ENCODE data around the gene KAT6B.

Gene KAT6B

GRCh38 chr10:75058161-75058560 lies 231.8 kb downstream of the KAT6B start:
- H3K9me3 Mint-ChIP-seq: no peaks in the 10 kb centered on the region
- no peak overlapping the region for H3K27ac Mint-ChIP-seq
- H3K4me1 Mint-ChIP-seq: no peaks in the 10 kb centered on the region
- no peaks in the 10 kb centered on the region for H3K36me3 Mint-ChIP-seq
- no peak overlapping the region for H3K4me3 Mint-ChIP-seq
- H3K27me3 Mint-ChIP-seq: no peaks in the 10 kb centered on the region

- no peak overlapping the region for H3K4me3 Mint-ChIP-seq
- no peaks in the 10 kb centered on the region for H3K9me3 Mint-ChIP-seq
- no peaks in the 10 kb centered on the region for H3K4me1 Mint-ChIP-seq
- no peaks in the 10 kb centered on the region for H3K36me3 Mint-ChIP-seq
- H3K27me3 Mint-ChIP-seq: no peaks in the 10 kb centered on the region
- H3K27ac Mint-ChIP-seq: no peak overlapping the region
Observed at GRCh38 chr10:75061709-75062505, 235.5 kb downstream of the KAT6B start.

- Mint-ChIP-seq H3K27ac (no peak overlapping the region), H3K27me3 (no peaks in the 10 kb centered on the region), H3K36me3 (no peaks in the 10 kb centered on the region), H3K4me3 (no peak overlapping the region), H3K4me1 (no peaks in the 10 kb centered on the region), H3K9me3 (no peaks in the 10 kb centered on the region)
Observed at GRCh38 chr10:75062506-75063299, 236.3 kb downstream of the KAT6B start.

GRCh38 chr10:75063461-75064230 lies 237.2 kb downstream of the KAT6B start:
- Mint-ChIP-seq H3K27me3 (no peaks in the 10 kb centered on the region), H3K4me1 (no peaks in the 10 kb centered on the region), H3K36me3 (no peaks in the 10 kb centered on the region), H3K27ac (no peak overlapping the region), H3K4me3 (no peak overlapping the region), H3K9me3 (no peaks in the 10 kb centered on the region)

DNA sequence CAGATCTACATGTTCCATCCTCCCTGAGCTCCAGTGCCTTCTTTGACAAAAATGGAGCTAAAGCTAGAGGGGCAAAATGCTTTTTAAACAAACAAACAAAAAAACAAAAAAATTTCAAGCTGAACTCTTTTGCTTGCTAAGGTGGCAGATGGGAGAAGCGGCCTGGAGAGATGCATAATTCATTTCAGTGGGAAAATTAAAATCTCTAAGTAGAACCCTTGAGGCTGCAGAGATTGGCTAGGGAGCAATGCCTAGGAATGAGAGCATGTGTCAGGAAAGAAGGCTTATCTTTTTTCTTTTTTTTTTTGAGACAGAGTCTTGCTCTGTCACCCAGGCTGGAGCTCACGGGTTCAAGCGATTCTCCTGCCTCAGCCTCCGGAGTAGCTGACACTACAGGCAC lies 238.7 kb downstream of the KAT6B start:
- Mint-ChIP-seq H3K9me3 (no peaks in the 10 kb centered on the region), H3K4me1 (no peaks in the 10 kb centered on the region)

DNA sequence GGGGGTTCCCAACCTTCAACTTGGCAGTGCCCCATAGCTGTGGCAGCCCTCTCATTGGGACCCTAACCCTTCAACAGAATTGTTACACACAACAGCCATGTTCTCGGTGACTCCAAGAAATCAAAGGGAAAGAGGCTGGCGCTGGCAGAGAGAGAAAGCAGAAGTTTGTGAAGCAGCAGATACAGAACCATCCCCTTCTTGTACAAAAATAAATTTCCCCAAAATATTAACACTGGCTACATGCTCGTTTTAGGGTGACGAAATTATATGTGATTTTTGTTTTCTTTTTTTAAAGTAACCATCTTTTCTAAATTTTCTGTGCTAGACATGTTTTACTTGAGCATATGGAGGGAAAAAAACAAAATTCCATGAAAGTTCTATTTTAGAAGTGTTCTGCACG lies 239.9 kb downstream of the KAT6B start:
- Mint-ChIP-seq H3K36me3 (no peaks in the 10 kb centered on the region), H3K4me1 (no peaks in the 10 kb centered on the region), H3K27me3 (no peaks in the 10 kb centered on the region), H3K9me3 (no peaks in the 10 kb centered on the region), H3K27ac (no peak overlapping the region), H3K4me3 (no peak overlapping the region)

More for the DNA sequence above, 238.7 kb downstream of the KAT6B start:
- H3K27me3 Mint-ChIP-seq: no peaks in the 10 kb centered on the region
- no peaks in the 10 kb centered on the region for H3K36me3 Mint-ChIP-seq
- H3K4me3 Mint-ChIP-seq: no peak overlapping the region
- no peak overlapping the region for H3K27ac Mint-ChIP-seq

DNA sequence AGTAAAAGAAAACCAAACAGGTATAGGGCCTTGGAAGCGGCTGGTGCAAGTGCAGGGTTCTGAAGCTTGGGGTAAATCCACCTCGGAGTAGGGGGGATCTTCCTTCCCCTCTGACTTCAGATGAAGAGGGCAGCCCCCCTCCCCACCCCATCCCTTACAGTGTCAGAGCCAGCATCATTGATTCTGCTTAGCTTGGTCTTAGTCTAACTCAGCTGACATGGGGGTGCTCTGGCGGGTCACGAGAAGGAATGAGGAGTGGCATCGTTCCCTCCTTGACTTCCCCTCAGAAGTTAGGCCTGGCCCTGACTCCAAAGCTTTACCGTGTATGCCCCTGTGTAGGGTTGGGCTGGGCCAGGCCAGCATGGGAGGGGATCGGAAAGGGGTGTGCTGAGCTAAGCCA lies 240.9 kb downstream of the KAT6B start:
- no peaks in the 10 kb centered on the region for H3K36me3 Mint-ChIP-seq
- no peak overlapping the region for H3K4me3 Mint-ChIP-seq
- H3K27me3 Mint-ChIP-seq: no peaks in the 10 kb centered on the region
- H3K4me1 Mint-ChIP-seq: no peaks in the 10 kb centered on the region
- H3K9me3 Mint-ChIP-seq: no peaks in the 10 kb centered on the region
- no peak overlapping the region for H3K27ac Mint-ChIP-seq

- no peaks in the 10 kb centered on the region for H3K9me3 Mint-ChIP-seq
Observed at GRCh38 chr10:75068523-75068922, 242.1 kb downstream of the KAT6B start.

DNA sequence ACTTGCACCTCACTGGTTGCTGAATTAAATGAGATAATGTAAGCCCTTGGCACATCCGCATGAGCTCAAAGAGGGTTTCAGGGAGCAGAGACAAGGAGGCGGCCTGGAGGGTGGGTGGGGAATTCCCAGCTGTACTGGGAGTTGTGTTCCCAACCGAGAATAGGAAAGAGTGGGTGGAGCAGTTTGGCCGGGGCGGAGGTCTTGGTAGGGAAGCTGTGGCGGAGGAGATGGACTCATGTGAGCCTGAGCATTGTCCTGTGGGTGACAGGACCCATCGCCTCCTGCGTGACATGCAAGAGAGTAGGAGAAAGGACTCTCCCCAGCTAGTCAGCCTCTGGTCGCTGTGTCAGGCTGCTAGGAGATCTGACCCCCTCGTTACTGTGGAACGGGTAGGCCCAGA lies 244.1 kb downstream of the KAT6B start:
- Mint-ChIP-seq H3K9me3 (no peaks in the 10 kb centered on the region), H3K27ac (no peak overlapping the region), H3K36me3 (no peaks in the 10 kb centered on the region), H3K27me3 (no peaks in the 10 kb centered on the region), H3K4me3 (no peak overlapping the region), H3K4me1 (no peaks in the 10 kb centered on the region)

More at GRCh38 chr10:75068523-75068922, 242.1 kb downstream of the KAT6B start:
- Mint-ChIP-seq H3K4me3 (no peak overlapping the region), H3K36me3 (no peaks in the 10 kb centered on the region), H3K4me1 (no peaks in the 10 kb centered on the region), H3K27me3 (no peaks in the 10 kb centered on the region), H3K27ac (no peak overlapping the region)

- H3K27ac Mint-ChIP-seq: no peak overlapping the region
- H3K4me1 Mint-ChIP-seq: no peaks in the 10 kb centered on the region
Observed at GRCh38 chr10:75070961-75071428, 244.6 kb downstream of the KAT6B start.

DNA sequence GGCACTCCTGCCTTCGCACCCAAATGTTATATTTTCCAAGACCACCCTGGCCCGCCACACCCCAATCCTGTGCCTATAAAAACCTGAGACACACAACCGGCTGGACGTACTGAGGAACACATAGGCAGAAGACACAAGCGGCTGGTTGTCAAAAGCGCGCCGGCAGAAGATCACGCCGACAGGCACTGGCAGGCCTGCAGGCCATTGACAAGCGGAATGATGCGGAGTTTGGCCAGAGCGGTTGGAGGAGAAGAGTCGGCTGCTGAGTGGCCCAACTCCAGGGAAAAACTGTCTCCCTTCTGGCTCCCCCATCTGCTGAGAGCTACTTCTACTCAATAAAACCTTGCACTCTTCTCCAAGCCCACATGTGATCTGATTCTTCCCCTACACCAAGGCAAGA lies 245.4 kb downstream of the KAT6B start:
- no peaks in the 10 kb centered on the region for H3K4me1 Mint-ChIP-seq
- no peaks in the 10 kb centered on the region for H3K36me3 Mint-ChIP-seq
- no peaks in the 10 kb centered on the region for H3K9me3 Mint-ChIP-seq
- H3K4me3 Mint-ChIP-seq: no peak overlapping the region
- no peak overlapping the region for H3K27ac Mint-ChIP-seq
- no peaks in the 10 kb centered on the region for H3K27me3 Mint-ChIP-seq

More at GRCh38 chr10:75070961-75071428, 244.6 kb downstream of the KAT6B start:
- H3K9me3 Mint-ChIP-seq: no peaks in the 10 kb centered on the region
- no peaks in the 10 kb centered on the region for H3K27me3 Mint-ChIP-seq
- no peaks in the 10 kb centered on the region for H3K36me3 Mint-ChIP-seq
- no peak overlapping the region for H3K4me3 Mint-ChIP-seq

- Mint-ChIP-seq H3K36me3 (no peaks in the 10 kb centered on the region), H3K9me3 (no peaks in the 10 kb centered on the region), H3K4me1 (no peaks in the 10 kb centered on the region), H3K27ac (no peak overlapping the region), H3K4me3 (no peak overlapping the region), H3K27me3 (no peaks in the 10 kb centered on the region)
Observed at GRCh38 chr10:75072727-75073126, 246.3 kb downstream of the KAT6B start.

DNA sequence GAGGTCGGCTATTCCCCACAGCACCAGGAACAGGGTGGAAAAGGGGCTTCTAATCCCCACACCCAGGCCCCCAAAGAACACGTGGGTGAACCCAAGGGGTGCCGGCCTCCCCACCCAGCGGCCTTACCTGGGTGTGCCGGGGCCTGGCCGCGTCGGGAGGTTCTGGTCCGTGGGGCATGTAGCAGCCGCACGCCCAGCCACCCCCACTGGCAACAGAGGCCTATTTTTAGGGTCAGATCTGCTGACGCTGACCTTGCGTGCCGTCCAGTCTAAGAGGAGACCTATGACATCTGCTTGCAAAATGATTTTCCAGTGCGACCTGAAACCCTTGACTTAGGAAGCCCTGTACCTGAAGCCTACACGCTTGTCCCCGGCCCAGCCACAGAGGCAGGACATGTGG lies 247.0 kb downstream of the KAT6B start:
- Mint-ChIP-seq H3K9me3 (no peaks in the 10 kb centered on the region), H3K4me1 (no peaks in the 10 kb centered on the region), H3K4me3 (no peak overlapping the region), H3K27me3 (no peaks in the 10 kb centered on the region), H3K27ac (no peak overlapping the region), H3K36me3 (no peaks in the 10 kb centered on the region)

GRCh38 chr10:75074711-75075445 lies 248.5 kb downstream of the KAT6B start:
- H3K27me3 Mint-ChIP-seq: no peaks in the 10 kb centered on the region
- no peak overlapping the region for H3K27ac Mint-ChIP-seq
- H3K4me3 Mint-ChIP-seq: no peak overlapping the region
- H3K9me3 Mint-ChIP-seq: no peaks in the 10 kb centered on the region
- H3K4me1 Mint-ChIP-seq: no peaks in the 10 kb centered on the region
- no peaks in the 10 kb centered on the region for H3K36me3 Mint-ChIP-seq

DNA sequence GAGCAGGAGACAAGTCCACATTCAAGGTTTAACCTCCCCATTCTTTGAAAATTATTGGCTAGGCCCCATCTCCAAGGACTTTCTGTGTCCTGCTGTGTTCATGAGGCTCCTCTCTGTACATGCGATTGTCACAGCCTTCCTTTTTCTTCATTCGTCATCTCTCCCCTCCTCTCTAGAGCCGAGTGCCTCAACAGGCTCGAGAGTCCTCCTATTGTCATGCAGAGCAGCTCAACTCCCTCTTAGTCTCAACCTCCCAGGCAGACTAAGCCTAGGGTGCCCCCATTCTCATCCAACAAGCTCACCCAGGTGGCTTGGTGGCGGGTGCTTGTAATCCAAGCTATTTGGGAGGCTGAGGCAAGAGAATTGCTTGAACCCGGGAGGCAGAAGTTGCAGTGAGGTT lies 249.9 kb downstream of the KAT6B start:
- peaks cover 2% of the 10 kb centered on the region for H3K36me3 Mint-ChIP-seq
- no peaks in the 10 kb centered on the region for H3K4me1 Mint-ChIP-seq
- H3K9me3 Mint-ChIP-seq: peaks cover 3% of the 10 kb centered on the region
- no peaks in the 10 kb centered on the region for H3K27me3 Mint-ChIP-seq
- no peak overlapping the region for H3K27ac Mint-ChIP-seq
- no peak overlapping the region for H3K4me3 Mint-ChIP-seq
